ENCODE results near the gene ESAM.
A peak's percentile ranks its signal among the peaks of the same experiment; 100 is the strongest.

ESAM gene

GRCh38 chr11:124728134-124728533, 34.0 kb downstream of the ESAM start:
- DNase-seq (ENCODE audit: low read depth in 1 of 2, low spot score in 1 of 2): no peak
- in situ Hi-C loops (cut with HindIII; ENCODE audit: low pct_unique_long_range_greater_than_20kb, low sequenced_read_pairs): no loop called here
- no peak for TF ChIP-seq JUND (IDR thresholded peaks at IDR 0.05; ENCODE audit: low read depth)

GRCh38 chr11:124727474-124727873, 34.6 kb downstream of the ESAM start:
- no peak for TF ChIP-seq JUND (IDR thresholded peaks at IDR 0.05; ENCODE audit: low read depth)
- DNase-seq (ENCODE audit: low read depth in 1 of 2, low spot score in 1 of 2): no peak
- in situ Hi-C loops (cut with HindIII; ENCODE audit: low pct_unique_long_range_greater_than_20kb, low sequenced_read_pairs): no loop called here

- no peak for TF ChIP-seq JUND (IDR thresholded peaks at IDR 0.05; ENCODE audit: low read depth)
- DNase-seq (ENCODE audit: low read depth in 1 of 2, low spot score in 1 of 2): no peak
- in situ Hi-C loops (cut with HindIII; ENCODE audit: low pct_unique_long_range_greater_than_20kb, low sequenced_read_pairs): no loop called here
Measured at GRCh38 chr11:124725719-124726105, 36.4 kb downstream of the ESAM start.

GRCh38 chr11:124724979-124725718, 36.9 kb downstream of the ESAM start:
- in situ Hi-C loops (cut with HindIII; ENCODE audit: low pct_unique_long_range_greater_than_20kb, low sequenced_read_pairs): no loop called here
- no peak for TF ChIP-seq JUND (IDR thresholded peaks at IDR 0.05; ENCODE audit: low read depth)
- no peak for DNase-seq (ENCODE audit: low read depth in 1 of 2, low spot score in 1 of 2)

DNA sequence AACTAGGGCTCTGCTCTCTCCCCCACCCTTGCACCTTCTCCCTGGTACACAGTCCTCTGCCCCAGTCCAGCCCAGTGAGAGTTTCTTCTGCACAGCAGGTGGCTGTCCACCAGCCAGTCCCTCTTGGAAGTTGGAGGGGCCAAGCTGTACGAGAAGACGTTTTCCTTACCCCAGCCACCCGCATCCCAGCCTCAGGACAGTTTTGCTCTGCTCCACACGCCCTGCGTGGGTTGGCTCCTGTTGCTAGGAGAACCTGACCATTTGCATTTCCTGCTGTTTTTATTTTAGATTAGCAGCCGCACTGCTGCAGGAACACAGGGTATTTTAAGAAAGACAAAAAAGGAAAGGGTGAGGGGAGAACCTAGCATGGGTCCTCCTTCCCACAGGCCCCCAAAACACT, 39.9 kb downstream of the ESAM start:
- in situ Hi-C loops (cut with HindIII; ENCODE audit: low pct_unique_long_range_greater_than_20kb, low sequenced_read_pairs): no loop called here
- no peak for TF ChIP-seq JUND (IDR thresholded peaks at IDR 0.05; ENCODE audit: low read depth)

DNA sequence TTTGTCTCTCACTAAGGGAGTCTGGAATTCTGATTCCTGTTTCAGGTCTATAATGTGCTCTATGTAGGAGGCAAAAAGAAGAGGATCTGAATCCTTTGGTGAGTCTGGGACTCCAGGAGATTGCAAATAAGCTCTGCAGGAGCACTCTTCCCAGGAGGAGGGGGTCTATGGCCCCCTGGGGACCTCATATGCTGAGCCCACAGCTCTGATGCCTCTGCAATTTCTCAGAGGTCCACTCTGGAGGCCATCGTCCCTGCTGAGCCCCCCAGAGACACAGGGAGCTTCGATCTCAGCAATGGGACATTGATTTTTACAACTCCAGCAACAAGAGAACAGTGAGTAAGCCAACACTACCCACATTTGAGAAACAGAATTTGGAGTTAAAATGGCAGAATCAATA, 42.6 kb downstream of the ESAM start:
- no peak for DNase-seq (ENCODE audit: low read depth in 1 of 2, low spot score in 1 of 2)
- TF ChIP-seq JUND (IDR thresholded peaks at IDR 0.05; ENCODE audit: low read depth): no peak
- in situ Hi-C loops (cut with HindIII; ENCODE audit: low pct_unique_long_range_greater_than_20kb, low sequenced_read_pairs): no loop called here

More for the DNA sequence above, 39.9 kb downstream of the ESAM start:
- no peak for DNase-seq (ENCODE audit: low read depth in 1 of 2, low spot score in 1 of 2)

GRCh38 chr11:124718801-124719200, 43.3 kb downstream of the ESAM start:
- no peak for DNase-seq (ENCODE audit: low read depth in 1 of 2, low spot score in 1 of 2)
- TF ChIP-seq JUND (IDR thresholded peaks at IDR 0.05; ENCODE audit: low read depth): no peak
- in situ Hi-C loops (cut with HindIII; ENCODE audit: low pct_unique_long_range_greater_than_20kb, low sequenced_read_pairs): no loop called here

- in situ Hi-C loops (cut with HindIII; ENCODE audit: low pct_unique_long_range_greater_than_20kb, low sequenced_read_pairs): no loop called here
- peak; percentile 38 to 66 for DNase-seq (ENCODE audit: low read depth in 1 of 2, low spot score in 1 of 2)
- TF ChIP-seq JUND (IDR thresholded peaks at IDR 0.05; ENCODE audit: low read depth): no peak
Measured at GRCh38 chr11:124717786-124718651, 44.1 kb downstream of the ESAM start.

DNA sequence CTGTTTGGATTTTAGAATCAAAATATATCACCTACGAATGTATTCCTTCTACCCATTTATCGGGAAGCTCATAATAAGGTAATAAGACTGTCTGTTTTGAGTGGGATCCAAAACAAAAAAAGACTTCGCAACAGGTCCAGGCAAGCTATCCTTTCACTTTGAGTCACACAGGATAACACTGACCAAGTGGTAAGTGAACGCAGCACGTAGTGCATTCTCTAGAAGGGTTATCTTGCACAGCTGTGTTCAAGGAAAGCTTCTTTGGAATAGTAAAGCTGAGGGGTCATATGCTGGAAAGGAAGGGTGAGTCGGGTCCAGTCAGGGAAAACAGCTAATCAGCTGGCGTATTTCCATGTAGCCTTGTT, 44.7 kb downstream of the ESAM start:
- DNase-seq (ENCODE audit: low read depth in 1 of 2, low spot score in 1 of 2): no peak
- TF ChIP-seq JUND (IDR thresholded peaks at IDR 0.05; ENCODE audit: low read depth): no peak
- in situ Hi-C loops (cut with HindIII; ENCODE audit: low pct_unique_long_range_greater_than_20kb, low sequenced_read_pairs): no loop called here

GRCh38 chr11:124716591-124716990, 45.5 kb downstream of the ESAM start:
- in situ Hi-C loops (cut with HindIII; ENCODE audit: low pct_unique_long_range_greater_than_20kb, low sequenced_read_pairs): no loop called here
- TF ChIP-seq JUND (IDR thresholded peaks at IDR 0.05; ENCODE audit: low read depth): no peak
- no peak for DNase-seq (ENCODE audit: low read depth in 1 of 2, low spot score in 1 of 2)

DNA sequence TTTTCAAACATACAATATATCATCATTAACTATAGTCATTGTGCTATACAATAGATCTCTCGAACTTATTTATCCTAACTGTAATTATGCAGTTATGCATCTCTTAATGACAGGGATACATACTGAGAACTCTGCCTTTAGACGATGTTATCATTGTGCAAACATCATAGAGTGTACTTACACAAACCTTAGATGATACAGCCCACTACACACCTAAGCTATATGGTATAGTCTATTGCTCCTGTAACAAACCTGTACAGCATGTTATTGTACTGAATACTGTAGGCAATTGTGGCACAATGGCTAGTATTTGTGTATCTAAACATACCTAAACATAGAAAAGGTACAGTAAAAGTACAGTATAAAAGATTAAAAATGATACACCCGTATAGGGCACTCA, 49.7 kb downstream of the ESAM start:
- in situ Hi-C loops (cut with HindIII; ENCODE audit: low pct_unique_long_range_greater_than_20kb, low sequenced_read_pairs): no loop called here
- peak in 1 of 2 experiments; percentile 38 for DNase-seq (ENCODE audit: low read depth in 1 of 2, low spot score in 1 of 2)
- TF ChIP-seq JUND (IDR thresholded peaks at IDR 0.05; ENCODE audit: low read depth): no peak

- TF ChIP-seq JUND (IDR thresholded peaks at IDR 0.05; ENCODE audit: low read depth): no peak
- in situ Hi-C loops (cut with HindIII; ENCODE audit: low pct_unique_long_range_greater_than_20kb, low sequenced_read_pairs): no loop called here
- DNase-seq (ENCODE audit: low read depth in 1 of 2, low spot score in 1 of 2): peak in 1 of 2 experiments; percentile 23
Measured at GRCh38 chr11:124707829-124708228, 54.3 kb downstream of the ESAM start.

Measured in T47D (cell line).